Measurements from ENCODE around the gene TDG.

DNA sequence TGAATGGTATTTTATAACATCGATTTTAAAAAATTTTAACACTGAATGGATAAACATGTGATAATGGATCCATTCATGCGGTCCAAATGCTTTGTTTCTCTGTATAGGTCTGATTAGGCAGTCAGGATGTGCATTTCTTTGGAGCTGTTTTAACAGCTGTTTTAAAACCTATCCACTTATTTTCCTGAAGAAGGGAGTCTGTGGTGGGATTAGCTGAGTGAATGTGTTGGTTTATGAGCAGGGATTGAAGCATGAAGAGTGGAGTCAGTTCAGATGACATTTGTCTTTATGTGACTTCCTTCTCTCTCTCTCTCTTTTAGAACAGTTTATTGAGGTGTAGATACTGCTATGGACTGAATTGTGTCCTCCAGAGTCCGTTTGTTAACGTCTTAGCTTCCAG, 46.7 kb downstream of the TDG start:
- TF ChIP-seq, protein P1, sequence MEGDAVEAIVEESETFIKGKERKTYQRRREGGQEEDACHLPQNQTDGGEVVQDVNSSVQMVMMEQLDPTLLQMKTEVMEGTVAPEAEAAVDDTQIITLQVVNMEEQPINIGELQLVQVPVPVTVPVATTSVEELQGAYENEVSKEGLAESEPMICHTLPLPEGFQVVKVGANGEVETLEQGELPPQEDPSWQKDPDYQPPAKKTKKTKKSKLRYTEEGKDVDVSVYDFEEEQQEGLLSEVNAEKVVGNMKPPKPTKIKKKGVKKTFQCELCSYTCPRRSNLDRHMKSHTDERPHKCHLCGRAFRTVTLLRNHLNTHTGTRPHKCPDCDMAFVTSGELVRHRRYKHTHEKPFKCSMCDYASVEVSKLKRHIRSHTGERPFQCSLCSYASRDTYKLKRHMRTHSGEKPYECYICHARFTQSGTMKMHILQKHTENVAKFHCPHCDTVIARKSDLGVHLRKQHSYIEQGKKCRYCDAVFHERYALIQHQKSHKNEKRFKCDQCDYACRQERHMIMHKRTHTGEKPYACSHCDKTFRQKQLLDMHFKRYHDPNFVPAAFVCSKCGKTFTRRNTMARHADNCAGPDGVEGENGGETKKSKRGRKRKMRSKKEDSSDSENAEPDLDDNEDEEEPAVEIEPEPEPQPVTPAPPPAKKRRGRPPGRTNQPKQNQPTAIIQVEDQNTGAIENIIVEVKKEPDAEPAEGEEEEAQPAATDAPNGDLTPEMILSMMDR (IDR thresholded peaks at IDR 0.05): no peak
- no peak for TF ChIP-seq POLR2A (IDR thresholded peaks at IDR 0.05)

Measured in esophagus squamous epithelium (tissue), 4 donors.